GM19468 (cell line): Measurements from ENCODE around the gene AMPD3.

Source experiments
- ATAC-seq: cut with Tn5 transposase; IDR thresholded peaks from one replicate; pipeline ENCODE4 v1.9.1; 2021; ENCODE audit warnings: mild to moderate bottlenecking, moderate library complexity, moderate number of reproducible peaks; ENCODE audit not compliant: unreplicated experiment; ENCODE audit errors: extremely low read depth

The AMPD3 gene

GRCh38 chr11:10459029-10459970 lies 4.2 kb downstream of the AMPD3 start:
- peak; percentile 24 for ATAC-seq

GRCh38 chr11:10460611-10461275 lies 5.7 kb downstream of the AMPD3 start:
- no peak for ATAC-seq

- no peak for ATAC-seq
These were observed 6.3 kb downstream of the AMPD3 start for GRCh38 chr11:10461276-10461790.

GRCh38 chr11:10462746-10463300 lies 7.8 kb downstream of the AMPD3 start:
- no peak for ATAC-seq

- no peak for ATAC-seq
These were observed 18.3 kb downstream of the AMPD3 start for GRCh38 chr11:10473371-10473770.

GRCh38 chr11:10474551-10474950 lies 19.5 kb downstream of the AMPD3 start:
- ATAC-seq = no peak

- ATAC-seq = no peak
These were observed 21.3 kb downstream of the AMPD3 start for GRCh38 chr11:10476342-10476741.

- ATAC-seq = no peak
These were observed 22.0 kb downstream of the AMPD3 start for GRCh38 chr11:10476927-10477689.

- ATAC-seq = no peak
These were observed 22.6 kb downstream of the AMPD3 start for GRCh38 chr11:10477690-10478046.

GRCh38 chr11:10478066-10478465 lies 23.0 kb downstream of the AMPD3 start:
- no peak for ATAC-seq

- no peak for ATAC-seq
These were observed 23.8 kb downstream of the AMPD3 start for GRCh38 chr11:10478574-10479550.

GRCh38 chr11:10480026-10480425 lies 25.0 kb downstream of the AMPD3 start:
- ATAC-seq = no peak

- no peak for ATAC-seq
These were observed 25.7 kb downstream of the AMPD3 start for GRCh38 chr11:10480760-10481159.

GRCh38 chr11:10481560-10482349 lies 26.7 kb downstream of the AMPD3 start:
- ATAC-seq = no peak

- ATAC-seq = no peak
These were observed 28.1 kb downstream of the AMPD3 start for GRCh38 chr11:10483174-10483573.

- no peak for ATAC-seq
These were observed 28.5 kb downstream of the AMPD3 start for GRCh38 chr11:10483584-10483983.

- ATAC-seq = no peak
These were observed 29.6 kb downstream of the AMPD3 start for GRCh38 chr11:10484461-10485180.

- ATAC-seq = no peak
These were observed 30.6 kb downstream of the AMPD3 start for GRCh38 chr11:10485646-10486045.
